Epithelial cell of proximal tubule (primary cell): ENCODE data around the gene NDUFAF8. TPM values are rescaled to one million over a fixed set of nuclear protein-coding genes. Genes with fewer than 3 reads are reported as not detected.

Source experiments
- DNase-seq: peaks from one replicate; pipeline ENCODE4 v3.0.0-alpha.2; 2011; ENCODE audit warnings: low read depth
- H3K4me3 ChIP-seq: 2 replicates; pipeline ENCODE4 v1.5.1; 2011; ENCODE audit warnings: low read depth, mild to moderate bottlenecking, low read length
- total RNA-seq: library from RNA; depleted of rRNA; stranded (reverse); fragments of >200 nt; gene quantifications from 2 replicates; pipeline ENCODE4 v1.2.3, GENCODE V29; 2015
- TF ChIP-seq, protein P1 (sequence below): conservative IDR thresholded peaks from 2 replicates; pipeline ENCODE4 v1.5.1; 2012; ENCODE audit warnings: low read depth, mild to moderate bottlenecking, low read length

The NDUFAF8 gene
- total RNA-seq, 1 donor from 2014 or later = 51.9 TPM

DNA sequence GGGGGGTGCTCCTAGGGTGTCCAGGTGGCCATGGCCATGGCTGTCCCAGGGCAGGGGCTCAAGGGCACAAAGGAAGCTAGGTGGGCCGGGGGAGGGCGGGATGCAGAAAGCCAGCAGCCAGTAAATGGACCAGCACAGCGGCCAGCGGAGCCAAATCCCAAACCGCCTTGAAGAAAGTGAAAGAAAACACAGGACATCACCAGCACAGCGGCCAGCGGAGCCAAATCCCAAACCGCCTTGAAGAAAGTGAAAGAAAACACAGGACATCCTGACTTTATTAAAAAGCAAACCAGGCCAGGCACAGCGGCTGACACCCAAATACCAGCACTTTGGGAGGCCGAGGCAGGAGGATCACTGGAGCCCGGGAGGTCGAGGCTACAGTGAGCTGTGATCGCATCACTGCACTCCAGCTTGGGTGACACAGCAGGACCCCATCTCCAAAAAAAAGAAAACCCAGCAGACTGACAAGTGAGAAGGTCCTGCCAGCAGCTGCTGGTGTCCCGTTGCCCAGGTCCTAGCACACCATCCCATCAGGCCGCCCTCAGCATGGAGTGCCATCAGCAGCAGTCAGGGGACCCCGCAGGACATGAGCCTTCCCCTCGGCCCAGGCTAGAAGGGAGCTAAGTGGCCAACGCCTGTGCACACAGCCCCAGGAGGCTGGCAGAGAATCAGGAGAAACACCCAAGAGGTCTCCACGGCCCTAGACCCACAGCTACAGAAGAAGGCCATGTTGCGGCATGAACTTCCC is 39.0 kb downstream of the NDUFAF8 start:
- DNase-seq = no peak
- TF ChIP-seq, protein P1, sequence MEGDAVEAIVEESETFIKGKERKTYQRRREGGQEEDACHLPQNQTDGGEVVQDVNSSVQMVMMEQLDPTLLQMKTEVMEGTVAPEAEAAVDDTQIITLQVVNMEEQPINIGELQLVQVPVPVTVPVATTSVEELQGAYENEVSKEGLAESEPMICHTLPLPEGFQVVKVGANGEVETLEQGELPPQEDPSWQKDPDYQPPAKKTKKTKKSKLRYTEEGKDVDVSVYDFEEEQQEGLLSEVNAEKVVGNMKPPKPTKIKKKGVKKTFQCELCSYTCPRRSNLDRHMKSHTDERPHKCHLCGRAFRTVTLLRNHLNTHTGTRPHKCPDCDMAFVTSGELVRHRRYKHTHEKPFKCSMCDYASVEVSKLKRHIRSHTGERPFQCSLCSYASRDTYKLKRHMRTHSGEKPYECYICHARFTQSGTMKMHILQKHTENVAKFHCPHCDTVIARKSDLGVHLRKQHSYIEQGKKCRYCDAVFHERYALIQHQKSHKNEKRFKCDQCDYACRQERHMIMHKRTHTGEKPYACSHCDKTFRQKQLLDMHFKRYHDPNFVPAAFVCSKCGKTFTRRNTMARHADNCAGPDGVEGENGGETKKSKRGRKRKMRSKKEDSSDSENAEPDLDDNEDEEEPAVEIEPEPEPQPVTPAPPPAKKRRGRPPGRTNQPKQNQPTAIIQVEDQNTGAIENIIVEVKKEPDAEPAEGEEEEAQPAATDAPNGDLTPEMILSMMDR = no peak
- no peak overlapping the region for H3K4me3 ChIP-seq

DNA sequence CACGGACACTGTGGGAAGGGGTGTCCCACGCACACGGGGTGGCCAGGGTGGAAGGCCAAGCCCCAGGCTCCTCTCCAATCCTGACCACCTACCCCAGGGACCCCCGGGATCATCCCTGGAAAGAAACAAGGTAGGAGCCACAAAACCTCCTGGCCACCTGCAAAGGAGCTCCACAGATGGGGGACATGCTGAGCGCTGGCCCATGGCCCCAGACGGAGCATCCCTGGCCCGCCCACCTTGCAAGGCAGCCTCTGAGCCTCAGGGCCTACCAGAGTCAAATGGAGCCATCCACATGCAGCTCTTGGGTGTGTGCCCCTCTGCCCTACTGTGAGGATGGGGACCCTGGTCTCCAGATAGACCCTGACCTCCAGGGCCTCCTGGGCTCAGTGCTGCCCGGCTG is 39.7 kb downstream of the NDUFAF8 start:
- TF ChIP-seq, protein P1 = no peak
- no peak overlapping the region for H3K4me3 ChIP-seq
- DNase-seq = no peak

DNA sequence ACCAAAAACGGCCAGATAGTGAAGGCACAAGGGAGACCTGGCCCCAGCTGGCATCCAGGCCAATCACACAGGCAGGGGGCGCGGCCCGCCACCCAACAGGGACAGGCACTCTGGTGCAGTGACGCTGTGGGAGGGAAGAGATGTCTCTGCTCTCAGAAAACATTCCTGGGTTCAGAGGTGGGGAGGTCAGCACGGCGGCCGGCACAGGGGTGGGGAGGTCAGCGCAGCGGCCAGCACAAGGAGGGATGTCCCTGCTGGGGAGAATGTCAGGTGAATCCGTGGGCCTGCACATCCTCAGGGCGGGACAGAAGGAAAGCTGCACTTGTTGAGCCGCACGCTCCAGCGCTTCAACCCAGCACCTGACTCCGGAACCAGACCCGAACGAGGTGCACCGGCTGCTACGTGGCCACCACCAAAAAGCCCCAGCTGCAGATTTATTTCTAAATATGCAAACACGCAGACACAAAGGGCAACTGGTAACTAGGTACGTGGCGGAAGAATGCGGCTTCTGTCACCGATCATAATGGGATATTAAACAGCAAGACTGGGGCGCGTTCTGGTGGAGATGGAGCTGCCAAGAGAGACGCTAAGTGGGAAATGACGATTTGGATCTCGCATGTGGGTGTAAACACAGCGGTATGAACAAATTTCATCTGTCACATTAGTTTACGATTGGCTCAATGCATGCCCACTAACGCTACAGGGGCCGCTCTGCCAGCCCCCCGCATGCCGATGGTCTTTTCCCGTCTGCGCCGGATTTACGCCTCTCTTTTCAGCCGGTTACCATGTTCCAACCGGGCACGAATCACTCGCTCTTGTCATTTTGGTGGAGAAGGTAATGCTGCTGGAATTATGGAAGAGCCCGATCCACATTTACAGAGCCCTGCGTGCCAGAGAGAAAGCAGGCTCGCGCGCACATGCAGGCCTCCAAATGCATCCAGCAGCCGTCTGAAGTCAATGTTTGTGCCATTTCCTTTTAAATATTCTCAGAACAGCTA is 40.5 kb downstream of the NDUFAF8 start:
- DNase-seq = no peak
- TF ChIP-seq, protein P1 = no peak
- H3K4me3 ChIP-seq = no peak overlapping the region

DNA sequence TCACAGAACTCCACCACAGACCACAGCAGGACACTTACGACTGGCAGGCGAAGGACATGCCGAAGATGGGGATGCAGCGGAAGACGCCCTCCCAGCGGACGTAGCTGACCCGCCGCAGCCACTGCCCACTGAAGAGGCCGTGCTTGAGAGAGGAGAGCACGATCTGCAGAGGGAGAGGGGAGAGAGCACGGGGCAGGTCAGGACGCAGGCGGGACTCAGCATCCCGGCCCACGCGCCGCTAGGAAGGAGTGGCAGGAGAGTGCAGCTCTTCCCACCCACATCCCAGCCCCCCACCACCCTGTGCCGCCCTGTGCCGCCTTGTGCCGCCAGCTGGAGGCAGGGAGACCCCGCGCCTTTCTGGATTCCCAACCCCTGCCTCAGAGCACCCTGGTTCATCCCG is 41.5 kb downstream of the NDUFAF8 start:
- TF ChIP-seq, protein P1 = no peak
- H3K4me3 ChIP-seq = no peak overlapping the region
- DNase-seq = no peak

DNA sequence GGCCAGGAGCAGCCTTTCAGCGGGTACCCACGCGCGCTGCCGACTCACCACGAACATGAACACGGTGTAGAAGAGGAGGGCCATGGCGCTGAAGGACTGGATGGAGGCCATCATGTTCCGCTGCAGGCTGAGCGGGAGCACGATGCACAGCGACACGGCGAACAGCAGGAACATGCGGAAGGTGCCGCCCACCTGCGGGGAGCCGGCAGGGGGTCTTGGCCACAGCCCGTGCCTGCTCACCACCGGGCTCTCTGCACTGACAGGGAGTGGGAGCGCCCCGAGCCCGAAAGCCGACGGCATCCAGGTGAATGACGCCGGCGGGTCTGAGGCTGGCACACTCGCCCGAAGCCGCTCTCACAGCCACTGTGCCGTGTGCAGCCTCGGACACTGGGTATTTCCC is 43.0 kb downstream of the NDUFAF8 start:
- no peak overlapping the region for H3K4me3 ChIP-seq
- no peak for DNase-seq
- TF ChIP-seq, protein P1 = no peak

DNA sequence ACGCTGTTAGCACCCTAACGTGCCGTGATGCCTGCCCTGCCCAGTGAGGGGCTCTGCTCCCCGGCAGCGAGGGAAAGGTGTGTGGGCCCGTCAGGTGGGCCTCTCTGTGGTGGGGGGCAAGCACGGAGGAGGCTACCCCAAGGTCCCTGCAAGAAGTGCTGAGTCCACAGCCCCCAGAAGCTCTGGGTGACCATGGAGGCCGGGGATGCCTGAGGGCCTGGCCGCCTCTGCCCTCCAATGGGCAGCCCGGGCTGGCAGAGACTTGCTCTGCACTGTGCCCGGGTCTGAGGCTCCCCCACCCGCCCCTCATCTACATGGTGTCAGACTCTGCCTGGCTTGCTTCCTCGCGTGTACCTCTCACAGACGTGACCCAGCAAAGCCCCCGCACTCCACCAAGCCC is 43.8 kb downstream of the NDUFAF8 start:
- no peak for DNase-seq
- TF ChIP-seq, protein P1 = no peak

More for the DNA sequence above, 43.8 kb downstream of the NDUFAF8 start:
- no peak overlapping the region for H3K4me3 ChIP-seq
